ENCODE measurements around the gene ITGA4. TPM values are rescaled to one million over a fixed set of nuclear protein-coding genes. Genes with fewer than 3 reads are reported as not detected.

The ITGA4 gene
- total and polyA plus RNA-seq, 2 of the 13 experiments (the other 11 are each of a cell fraction or from before 2014, with no cell fraction given): not detected

DNA sequence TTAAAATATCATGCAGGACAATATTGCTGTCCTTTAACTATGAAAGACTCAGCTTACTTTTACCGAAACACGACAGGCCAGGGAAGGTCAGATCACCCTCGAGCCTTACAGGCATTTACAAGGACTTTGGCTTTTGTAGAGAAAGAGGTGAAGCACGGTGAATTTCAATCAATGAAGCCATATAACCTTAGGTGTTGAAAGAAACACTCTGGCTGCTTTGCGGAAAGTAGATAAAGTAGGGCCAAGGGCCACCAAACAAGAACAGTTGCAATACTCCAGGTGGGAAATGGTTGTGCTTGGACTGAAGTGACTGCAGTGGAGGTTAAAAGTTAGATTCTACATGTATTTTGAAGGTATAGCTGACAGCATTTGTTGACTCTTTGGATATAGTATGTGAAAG, 119.2 kb downstream of the ITGA4 start:
- no peak overlapping the region for H3K4me2 ChIP-seq (ENCODE audit: low read depth, low read length)
- H2AFZ ChIP-seq (ENCODE audit: low read length): no peak overlapping the region
- H3K9ac ChIP-seq (ENCODE audit: insufficient read depth, low read depth, low read length): no peak overlapping the region
- no peak overlapping the region for H3K27ac ChIP-seq (ENCODE audit: extremely low read length, insufficient read depth, low read length)
- H4K20me1 ChIP-seq (ENCODE audit: insufficient read depth, low read length): no peaks in the 10 kb centered on the region
- no TSS peak for BruUV-seq (replicated peaks)
- H3K79me2 ChIP-seq (ENCODE audit: insufficient read depth, low read length): no peaks in the 10 kb centered on the region
- in situ Hi-C loops (cut with HindIII; ENCODE audit: extremely low pct_ligation_motif_present, low pct_unique_long_range_greater_than_20kb): no loop called here
- DNase-seq (ENCODE audit: low spot score) (no peak), FAIRE-seq (peak; percentile 28), ATAC-seq (no peak)
- intact Hi-C loops (cut with micrococcal nuclease; ENCODE audit: unreplicated experiment): no loop called here
- CTCF ChIA-PET (ENCODE audit: low intra/inter-chr PET ratio, low total read pairs): no interaction called here
- no peaks in the 10 kb centered on the region for H3K4me1 ChIP-seq (ENCODE audit: insufficient read depth, low read length)
- H3K36me3 ChIP-seq (replicated peaks in 1 of 2; ENCODE audit: control insufficient read depth in 1 of 2, insufficient read depth in 2 of 2, low read length in 2 of 2): no peaks in the 10 kb centered on the region
- POLR2A ChIA-PET: no interaction called here
- H3K4me3 ChIP-seq (replicated peaks in 1 of 3; ENCODE audit: insufficient read depth in 1 of 3, low read depth in 2 of 3, low read length in 3 of 3): no peak overlapping the region
- no peaks in the 10 kb centered on the region for H3K27me3 ChIP-seq (ENCODE audit: control insufficient read depth in 1 of 2, insufficient read depth in 2 of 2, low read length in 2 of 2)
- WGBS (ENCODE audit: low lambda C conversion rate): 14% methylated on average over 5 of the region's 5 CpGs
- no peaks in the 10 kb centered on the region for H3K9me3 ChIP-seq (ENCODE audit: low read length)
- TF ChIP-seq ZNF446 (CRISPR knock-in tag; IDR thresholded peaks at IDR 0.05) (no peak), FOXO1 (CRISPR knock-in tag; IDR thresholded peaks at IDR 0.05) (no peak), ARNT2 (CRISPR knock-in tag; IDR thresholded peaks at IDR 0.05; ENCODE audit: low read depth) (no peak)

DNA sequence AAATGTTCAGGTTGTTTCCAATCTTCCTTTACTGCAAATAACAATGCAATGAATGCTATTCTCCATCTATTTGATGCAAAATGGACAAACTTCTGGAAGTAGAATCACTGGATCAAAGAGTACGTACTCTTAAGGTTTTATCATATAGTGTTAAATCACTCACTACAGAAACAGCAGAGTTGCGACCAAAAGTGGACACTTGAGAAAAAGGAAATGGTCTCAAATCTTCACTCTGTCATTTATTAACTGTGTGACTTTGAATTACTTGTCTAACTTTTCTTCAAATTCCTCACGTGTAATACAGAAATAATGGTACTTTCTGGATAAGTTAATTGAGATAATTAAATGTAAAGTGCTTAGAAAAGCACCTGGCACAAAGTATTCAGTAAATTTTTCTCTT, 121.6 kb downstream of the ITGA4 start:
- Histone ChIP-seq H2AFZ (ENCODE audit: low read length) (no peak overlapping the region), H3K9me3 (ENCODE audit: low read length) (no peaks in the 10 kb centered on the region), H3K4me1 (ENCODE audit: insufficient read depth, low read length) (no peaks in the 10 kb centered on the region), H3K27ac (ENCODE audit: extremely low read length, insufficient read depth, low read length) (no peak overlapping the region), H3K9ac (ENCODE audit: insufficient read depth, low read depth, low read length) (no peak overlapping the region), H3K27me3 (ENCODE audit: control insufficient read depth in 1 of 2, insufficient read depth in 2 of 2, low read length in 2 of 2) (no peaks in the 10 kb centered on the region), H3K4me2 (ENCODE audit: low read depth, low read length) (no peak overlapping the region), H4K20me1 (ENCODE audit: insufficient read depth, low read length) (no peaks in the 10 kb centered on the region), H3K79me2 (ENCODE audit: insufficient read depth, low read length) (no peaks in the 10 kb centered on the region), H3K4me3 (replicated peaks in 1 of 3; ENCODE audit: insufficient read depth in 1 of 3, low read depth in 2 of 3, low read length in 3 of 3) (no peak overlapping the region), H3K36me3 (replicated peaks in 1 of 2; ENCODE audit: control insufficient read depth in 1 of 2, insufficient read depth in 2 of 2, low read length in 2 of 2) (no peaks in the 10 kb centered on the region)
- no peak for DNase-seq (ENCODE audit: low spot score)
- no peak for FAIRE-seq
- ChIA-PET POLR2A (no interaction called here), CTCF (ENCODE audit: low intra/inter-chr PET ratio, low total read pairs) (no interaction called here)
- in situ Hi-C loops (cut with HindIII; ENCODE audit: extremely low pct_ligation_motif_present, low pct_unique_long_range_greater_than_20kb) (no loop called here), intact Hi-C loops (cut with micrococcal nuclease; ENCODE audit: unreplicated experiment) (no loop called here)
- no TSS peak for BruUV-seq (replicated peaks)
- WGBS (ENCODE audit: low lambda C conversion rate): 29% methylated on average over 3 of the region's 3 CpGs
- ATAC-seq: no peak
- TF ChIP-seq MXD4 (CRISPR knock-in tag; IDR thresholded peaks at IDR 0.05): no peak
- no peak for TF ChIP-seq RBFOX2 (IDR thresholded peaks at IDR 0.05; ENCODE audit: low read depth, low read length)
- no peak for TF ChIP-seq SMAD1 (CRISPR knock-in tag; IDR thresholded peaks at IDR 0.05; ENCODE audit: borderline replicate concordance, low read depth)
- no peak for TF ChIP-seq ZFP62 (CRISPR knock-in tag; IDR thresholded peaks at IDR 0.05)
- TF ChIP-seq ZKSCAN1 (IDR thresholded peaks at IDR 0.05; ENCODE audit: low read length): no peak
- TF ChIP-seq ZNF589 (CRISPR knock-in tag; conservative IDR thresholded peaks at IDR 0.05): no peak
- TF ChIP-seq KLF11 (CRISPR knock-in tag; IDR thresholded peaks at IDR 0.05): no peak
- TF ChIP-seq NFKB2 (CRISPR knock-in tag; IDR thresholded peaks at IDR 0.05; ENCODE audit: borderline replicate concordance): no peak
- TF ChIP-seq NCOA1 (CRISPR knock-in tag; IDR thresholded peaks at IDR 0.05): no peak
- TF ChIP-seq, protein P1, sequence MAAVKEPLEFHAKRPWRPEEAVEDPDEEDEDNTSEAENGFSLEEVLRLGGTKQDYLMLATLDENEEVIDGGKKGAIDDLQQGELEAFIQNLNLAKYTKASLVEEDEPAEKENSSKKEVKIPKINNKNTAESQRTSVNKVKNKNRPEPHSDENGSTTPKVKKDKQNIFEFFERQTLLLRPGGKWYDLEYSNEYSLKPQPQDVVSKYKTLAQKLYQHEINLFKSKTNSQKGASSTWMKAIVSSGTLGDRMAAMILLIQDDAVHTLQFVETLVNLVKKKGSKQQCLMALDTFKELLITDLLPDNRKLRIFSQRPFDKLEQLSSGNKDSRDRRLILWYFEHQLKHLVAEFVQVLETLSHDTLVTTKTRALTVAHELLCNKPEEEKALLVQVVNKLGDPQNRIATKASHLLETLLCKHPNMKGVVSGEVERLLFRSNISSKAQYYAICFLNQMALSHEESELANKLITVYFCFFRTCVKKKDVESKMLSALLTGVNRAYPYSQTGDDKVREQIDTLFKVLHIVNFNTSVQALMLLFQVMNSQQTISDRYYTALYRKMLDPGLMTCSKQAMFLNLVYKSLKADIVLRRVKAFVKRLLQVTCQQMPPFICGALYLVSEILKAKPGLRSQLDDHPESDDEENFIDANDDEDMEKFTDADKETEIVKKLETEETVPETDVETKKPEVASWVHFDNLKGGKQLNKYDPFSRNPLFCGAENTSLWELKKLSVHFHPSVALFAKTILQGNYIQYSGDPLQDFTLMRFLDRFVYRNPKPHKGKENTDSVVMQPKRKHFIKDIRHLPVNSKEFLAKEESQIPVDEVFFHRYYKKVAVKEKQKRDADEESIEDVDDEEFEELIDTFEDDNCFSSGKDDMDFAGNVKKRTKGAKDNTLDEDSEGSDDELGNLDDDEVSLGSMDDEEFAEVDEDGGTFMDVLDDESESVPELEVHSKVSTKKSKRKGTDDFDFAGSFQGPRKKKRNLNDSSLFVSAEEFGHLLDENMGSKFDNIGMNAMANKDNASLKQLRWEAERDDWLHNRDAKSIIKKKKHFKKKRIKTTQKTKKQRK (IDR thresholded peaks at IDR 0.05; ENCODE audit: low read length): no peak
- TF ChIP-seq, protein P2, sequence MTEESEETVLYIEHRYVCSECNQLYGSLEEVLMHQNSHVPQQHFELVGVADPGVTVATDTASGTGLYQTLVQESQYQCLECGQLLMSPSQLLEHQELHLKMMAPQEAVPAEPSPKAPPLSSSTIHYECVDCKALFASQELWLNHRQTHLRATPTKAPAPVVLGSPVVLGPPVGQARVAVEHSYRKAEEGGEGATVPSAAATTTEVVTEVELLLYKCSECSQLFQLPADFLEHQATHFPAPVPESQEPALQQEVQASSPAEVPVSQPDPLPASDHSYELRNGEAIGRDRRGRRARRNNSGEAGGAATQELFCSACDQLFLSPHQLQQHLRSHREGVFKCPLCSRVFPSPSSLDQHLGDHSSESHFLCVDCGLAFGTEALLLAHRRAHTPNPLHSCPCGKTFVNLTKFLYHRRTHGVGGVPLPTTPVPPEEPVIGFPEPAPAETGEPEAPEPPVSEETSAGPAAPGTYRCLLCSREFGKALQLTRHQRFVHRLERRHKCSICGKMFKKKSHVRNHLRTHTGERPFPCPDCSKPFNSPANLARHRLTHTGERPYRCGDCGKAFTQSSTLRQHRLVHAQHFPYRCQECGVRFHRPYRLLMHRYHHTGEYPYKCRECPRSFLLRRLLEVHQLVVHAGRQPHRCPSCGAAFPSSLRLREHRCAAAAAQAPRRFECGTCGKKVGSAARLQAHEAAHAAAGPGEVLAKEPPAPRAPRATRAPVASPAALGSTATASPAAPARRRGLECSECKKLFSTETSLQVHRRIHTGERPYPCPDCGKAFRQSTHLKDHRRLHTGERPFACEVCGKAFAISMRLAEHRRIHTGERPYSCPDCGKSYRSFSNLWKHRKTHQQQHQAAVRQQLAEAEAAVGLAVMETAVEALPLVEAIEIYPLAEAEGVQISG (CRISPR knock-in tag; IDR thresholded peaks at IDR 0.05): no peak
- no peak for TF ChIP-seq FOXM1 (CRISPR knock-in tag; IDR thresholded peaks at IDR 0.05)

Data from HepG2 (cell line).